Activated T-cell treated with anti-CD3 and anti-CD28 coated beads for 1 hour (primary cell): Measurements from ENCODE around the gene P2RX1.
A peak's percentile ranks its signal among the peaks of the same experiment; 100 is the strongest.

Experiments
- DNase-seq: peaks from one replicate; pipeline ENCODE4 v3.0.0-alpha.2; 2020; ENCODE audit warnings: low read depth

The P2RX1 gene

DNA sequence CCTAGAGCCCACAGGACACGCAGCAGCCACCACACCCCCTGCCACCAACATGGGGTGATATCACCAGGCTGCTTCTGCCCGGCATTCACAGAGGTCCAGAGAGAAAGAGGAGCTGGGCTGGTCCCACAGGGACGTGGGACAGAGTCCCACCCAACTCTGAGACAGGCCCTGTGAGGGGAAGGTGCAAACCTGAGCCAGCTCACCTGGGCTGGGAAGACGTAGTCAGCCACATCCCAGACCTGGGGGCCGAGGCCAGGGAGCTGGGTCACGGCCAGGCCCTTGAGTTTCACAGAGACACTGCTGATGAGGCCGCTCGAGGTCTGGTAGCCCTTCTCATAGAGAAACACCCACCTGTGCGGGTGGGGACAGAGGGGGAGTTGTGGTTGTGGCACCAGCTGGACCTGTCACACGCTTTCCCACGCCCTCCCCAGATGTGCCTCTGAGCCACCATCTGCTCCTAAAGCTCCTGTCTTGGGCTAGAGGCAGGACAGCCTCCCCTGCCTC lies 11.2 kb downstream of the P2RX1 start:
- no peak for DNase-seq

DNA sequence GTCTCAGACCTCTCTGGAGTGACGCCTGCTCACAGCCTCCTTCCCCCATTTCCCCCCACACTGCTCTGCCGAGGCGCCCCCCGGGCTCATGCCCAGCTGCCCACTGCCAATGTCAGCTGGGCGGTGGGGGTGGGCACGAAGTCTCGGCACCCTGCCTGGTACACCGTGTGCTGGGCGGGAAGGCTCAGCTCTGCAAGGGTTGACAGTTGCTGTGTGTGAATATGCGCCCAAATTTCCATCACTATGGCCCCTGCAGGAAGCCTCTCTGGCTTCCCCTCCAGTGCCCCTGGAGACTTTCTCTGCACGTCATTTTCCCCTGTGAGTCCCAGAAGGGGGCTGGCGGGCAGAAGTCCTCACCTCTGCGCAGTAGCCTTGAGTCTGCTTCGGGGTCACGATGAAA lies 11.8 kb downstream of the P2RX1 start:
- no peak for DNase-seq

DNA sequence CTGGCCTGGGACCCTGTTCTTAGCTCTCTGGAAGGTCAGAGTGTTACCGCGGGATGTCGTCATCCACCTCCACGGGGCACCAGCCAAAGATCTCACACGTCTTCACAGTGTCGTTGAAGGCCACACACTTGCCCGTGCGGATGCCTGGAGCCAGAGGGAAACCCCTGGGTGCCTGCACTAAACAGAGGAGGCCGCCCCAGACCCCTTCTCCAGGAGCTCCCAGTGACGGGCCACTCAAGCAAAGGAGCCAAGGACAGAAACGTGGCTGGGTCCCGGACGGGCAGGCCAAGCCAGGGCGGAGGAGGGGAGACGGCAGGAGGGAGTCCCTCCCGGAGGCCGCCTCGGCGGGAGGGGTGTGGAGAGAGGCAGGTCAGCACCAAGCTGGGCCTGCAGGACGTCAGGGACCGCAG lies 12.4 kb downstream of the P2RX1 start:
- no peak for DNase-seq

DNA sequence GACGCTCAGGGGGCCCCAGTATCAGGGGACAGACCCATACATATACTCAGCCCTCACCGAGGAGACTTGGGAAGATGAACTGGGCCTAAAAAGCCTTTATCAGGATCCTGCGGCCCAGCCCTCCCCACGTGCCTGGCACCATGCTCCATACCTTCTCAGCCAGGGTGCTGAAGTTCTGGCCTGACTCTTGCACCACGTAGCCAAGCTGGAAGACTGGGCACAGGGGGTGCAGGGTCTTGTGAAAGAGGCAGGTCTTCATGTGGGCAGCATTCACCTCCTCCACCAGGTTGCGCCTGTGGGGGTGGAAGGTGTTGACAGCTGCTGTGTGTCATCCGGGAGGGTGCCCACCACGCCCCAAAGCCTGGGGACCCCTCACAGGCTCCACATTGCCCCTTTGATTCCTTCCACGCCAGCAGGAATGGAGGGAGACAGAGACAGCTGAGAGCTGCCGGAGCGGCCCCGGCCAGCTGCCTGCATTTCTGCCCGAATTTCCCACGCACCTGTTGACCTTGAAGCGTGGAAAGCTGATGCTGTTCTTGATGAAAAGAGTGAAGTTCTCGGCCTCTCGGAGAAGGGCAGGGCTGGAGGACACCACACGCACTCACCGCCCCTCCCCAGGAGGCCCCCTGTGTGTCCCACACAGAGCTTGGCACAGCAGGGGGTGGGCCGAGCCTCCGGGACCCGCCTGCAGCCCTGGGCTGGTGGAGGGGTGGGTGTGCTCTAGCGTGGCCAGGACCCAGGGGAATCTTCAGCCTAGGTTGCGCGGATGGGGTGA lies 13.0 kb downstream of the P2RX1 start:
- no peak for DNase-seq

DNA sequence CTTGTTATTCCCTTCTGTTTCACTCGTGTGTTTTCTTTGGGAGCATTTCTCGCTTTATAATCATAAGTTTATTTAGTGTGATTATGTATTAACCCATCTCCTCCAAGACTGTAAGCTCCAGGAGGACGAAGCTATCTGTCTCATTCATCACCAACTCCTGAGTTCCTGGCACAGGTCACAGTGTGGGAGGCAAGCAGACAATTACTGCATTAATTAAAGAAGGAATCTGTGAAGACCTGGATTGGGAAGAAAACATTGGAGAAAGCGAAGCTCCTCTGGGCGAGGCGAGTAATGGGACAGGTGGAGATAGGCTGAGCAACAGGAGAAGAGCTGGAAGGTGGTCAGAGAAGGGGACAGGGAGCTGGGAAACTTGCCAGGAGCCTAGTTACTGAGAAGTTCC lies 15.6 kb downstream of the P2RX1 start:
- DNase-seq: no peak

DNA sequence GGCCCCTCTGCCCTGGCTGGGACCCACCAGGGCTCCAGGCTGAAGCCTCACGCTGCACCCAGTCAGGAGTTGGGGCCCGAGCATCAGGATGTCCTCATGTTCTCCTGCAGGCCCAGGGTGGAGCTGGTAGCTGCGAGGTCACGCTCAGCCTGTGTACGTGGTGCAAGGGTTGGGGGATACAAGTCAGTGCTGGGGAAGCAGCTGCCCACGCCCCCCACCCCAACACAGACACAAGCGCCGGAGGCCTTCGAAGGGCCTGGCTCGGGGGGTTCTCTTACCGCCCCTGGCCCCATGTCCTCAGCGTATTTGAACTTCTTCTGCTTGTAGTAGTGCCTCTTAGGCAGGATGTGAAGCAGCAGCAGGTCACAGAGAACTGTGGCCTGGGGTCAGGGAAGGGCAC lies 18.5 kb downstream of the P2RX1 start:
- no peak for DNase-seq

DNA sequence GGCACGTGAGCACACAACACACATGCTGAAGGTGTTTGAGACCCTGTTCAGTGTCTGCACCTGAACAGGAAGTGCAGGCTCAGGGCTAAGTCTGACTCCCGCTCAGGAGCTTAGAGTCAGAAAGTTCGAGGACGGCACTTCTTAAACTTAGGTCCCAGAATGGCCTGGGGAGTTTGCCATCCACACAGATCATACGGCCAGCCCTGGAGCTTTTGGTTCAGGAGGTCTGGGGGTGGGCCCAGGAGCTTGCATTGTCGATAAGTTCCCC lies 19.4 kb downstream of the P2RX1 start:
- no peak for DNase-seq

DNA sequence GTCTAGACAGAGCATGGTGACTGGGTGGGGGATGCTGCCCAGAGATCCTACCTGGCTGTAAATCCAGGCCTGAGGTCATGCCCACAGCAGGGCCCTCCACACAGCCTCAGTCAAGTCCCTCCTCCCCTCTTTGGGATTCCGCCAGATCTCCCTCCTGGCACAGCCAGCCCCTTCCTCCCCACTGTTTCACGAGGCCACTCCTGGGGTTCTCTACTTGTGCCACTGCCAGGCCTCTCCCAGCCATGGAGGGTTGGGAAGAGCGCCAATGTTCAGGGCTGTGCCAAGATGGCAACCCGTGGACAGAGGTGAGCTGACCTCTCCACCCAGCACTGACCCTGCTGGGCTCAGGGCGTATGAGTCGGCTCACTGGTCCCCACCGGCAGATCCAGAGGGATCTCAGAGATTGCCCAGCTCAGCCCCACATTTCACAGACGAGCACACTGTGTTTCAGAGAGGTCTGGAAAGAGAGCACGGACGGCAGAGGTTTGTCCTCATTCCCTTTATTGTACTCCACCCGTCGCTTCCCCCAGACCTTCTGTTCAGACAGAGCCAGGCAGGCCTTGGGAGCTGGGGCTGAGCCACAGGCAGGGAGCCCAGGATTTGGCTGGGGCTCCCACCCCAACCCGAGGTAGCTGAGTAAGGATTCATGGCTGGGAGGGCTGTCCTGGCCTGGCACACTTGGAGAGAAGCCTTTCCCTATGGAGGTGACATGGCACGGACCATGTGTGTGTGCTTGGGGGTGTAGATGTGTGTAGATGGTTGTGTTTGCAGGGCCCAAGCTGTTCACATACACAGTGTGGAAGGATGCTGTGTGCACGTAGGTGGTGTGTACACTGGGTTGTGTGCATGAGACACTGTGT lies 19.9 kb downstream of the P2RX1 start:
- no peak for DNase-seq

DNA sequence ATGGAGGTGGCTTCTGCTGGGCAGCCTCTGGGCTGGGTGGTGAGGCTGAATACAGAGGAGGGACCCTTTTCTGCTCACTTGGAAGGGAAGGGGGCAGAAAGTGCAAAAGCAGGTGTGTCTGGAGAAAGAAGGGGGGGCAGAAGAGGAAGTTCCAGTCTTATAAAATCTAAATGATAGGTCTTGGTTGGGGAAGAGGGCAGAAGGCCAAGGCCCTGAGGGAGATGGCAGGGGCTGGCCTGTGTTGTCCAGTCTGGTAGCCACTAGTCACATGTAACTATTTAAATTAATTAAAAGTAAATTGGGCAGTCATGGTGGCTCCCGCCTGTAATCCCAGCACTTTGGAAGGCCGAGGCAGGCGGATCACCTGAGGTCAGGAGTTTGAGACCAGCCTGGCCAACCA lies 20.9 kb downstream of the P2RX1 start:
- DNase-seq: no peak

DNA sequence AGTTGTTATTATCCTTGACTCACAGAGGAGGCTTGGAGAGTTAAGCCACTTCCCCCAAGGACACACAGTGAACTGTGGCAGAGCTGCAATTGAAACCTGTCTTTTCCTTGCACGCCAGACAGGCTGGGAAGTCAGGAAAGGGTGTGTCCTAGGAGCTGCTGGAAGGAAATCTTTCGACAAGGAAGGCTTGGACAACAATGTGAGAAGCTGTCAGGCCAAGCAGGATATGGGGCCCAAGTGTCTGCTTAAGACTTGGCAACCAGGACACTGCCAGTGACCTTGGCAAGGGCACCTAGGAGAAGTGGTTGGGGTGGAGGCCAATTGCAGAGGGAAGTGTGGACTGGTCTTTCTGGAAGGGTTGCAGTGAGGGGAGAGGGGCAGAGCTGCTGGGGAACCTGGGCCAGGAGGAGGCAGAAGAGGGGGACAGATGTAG lies 21.3 kb downstream of the P2RX1 start:
- DNase-seq: no peak

DNA sequence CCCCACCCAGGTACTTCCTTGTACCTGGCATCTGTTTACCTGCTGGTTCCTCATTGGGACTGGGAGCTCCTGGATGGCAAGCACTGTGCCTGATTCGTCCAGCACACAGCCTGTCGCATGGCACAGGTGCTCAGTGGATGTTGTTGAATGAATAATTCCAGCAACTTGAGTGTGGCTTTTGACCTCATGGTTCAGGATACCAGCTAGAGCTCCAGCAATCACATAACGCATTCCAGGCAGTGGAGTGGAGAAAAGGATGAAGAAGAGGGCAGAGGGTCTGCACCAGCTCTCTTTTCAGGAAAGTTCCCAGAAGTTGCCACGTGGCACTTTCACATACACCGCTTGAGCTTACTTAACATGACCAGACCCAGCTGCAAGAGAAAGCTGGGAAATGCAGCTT lies 22.1 kb downstream of the P2RX1 start:
- DNase-seq: no peak

DNA sequence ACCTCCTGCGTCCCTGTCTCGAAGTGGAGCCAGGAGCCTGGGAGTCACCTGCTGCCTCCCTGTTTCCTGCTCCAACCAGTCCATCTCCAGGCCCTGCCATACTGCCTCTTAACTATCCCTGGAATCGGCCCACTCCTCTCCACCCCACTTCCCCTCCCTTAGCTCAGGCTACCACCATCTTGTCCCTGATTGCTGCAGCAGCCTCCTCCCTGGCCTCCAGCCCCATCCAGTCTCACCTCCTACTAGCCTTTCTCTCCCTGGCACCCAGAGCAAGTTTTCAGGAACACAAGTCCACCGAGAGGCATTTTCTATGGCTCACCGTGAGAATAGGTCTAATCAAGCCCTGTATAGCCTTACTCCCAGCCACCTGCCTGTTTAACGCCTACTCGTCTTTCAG lies 22.5 kb downstream of the P2RX1 start:
- DNase-seq: no peak

DNA sequence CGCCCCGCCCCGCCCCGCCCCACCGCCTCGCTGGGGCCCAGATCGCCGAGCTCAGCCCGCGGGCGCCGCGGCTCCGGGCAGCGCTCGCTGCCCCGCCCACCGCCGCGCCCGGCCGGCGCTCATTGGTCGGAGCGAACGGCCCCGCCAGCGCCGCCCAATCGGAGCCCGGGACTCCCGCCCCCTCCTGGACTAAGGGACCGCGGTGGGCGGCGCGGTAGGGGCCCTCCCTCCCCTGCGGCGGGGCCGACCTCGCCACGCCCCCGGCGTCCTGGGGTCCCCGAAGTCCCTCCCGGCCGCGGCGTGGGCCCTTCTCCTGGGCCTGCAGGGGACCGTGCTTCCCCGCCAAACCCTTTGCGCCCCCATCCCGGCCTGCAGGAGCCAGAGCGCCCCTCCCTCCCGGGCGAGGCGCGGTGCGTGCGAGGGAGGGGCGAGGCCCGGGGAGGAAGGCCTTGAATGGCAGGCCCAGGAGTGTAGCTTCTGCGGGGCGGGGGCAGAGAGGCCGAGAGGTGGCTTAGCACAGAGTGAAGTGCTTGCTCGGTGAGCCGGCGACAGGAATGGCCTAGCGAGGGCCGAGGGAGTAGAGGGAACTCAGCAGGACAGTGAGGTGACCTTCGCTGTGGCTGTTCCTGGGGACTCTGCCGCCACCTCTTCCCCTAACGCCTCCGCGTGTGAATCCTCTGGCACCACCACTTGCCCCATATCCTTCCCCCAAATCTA lies 23.1 kb downstream of the P2RX1 start, which contains the start of gene CAMKK1:
Gene CAMKK1, minus strand, starts transcription at position 51 of the 717 bp plus-strand sequence. CDS start 7,366 bp downstream, outside the sequence.
- DNase-seq: peak; percentile 81

DNA sequence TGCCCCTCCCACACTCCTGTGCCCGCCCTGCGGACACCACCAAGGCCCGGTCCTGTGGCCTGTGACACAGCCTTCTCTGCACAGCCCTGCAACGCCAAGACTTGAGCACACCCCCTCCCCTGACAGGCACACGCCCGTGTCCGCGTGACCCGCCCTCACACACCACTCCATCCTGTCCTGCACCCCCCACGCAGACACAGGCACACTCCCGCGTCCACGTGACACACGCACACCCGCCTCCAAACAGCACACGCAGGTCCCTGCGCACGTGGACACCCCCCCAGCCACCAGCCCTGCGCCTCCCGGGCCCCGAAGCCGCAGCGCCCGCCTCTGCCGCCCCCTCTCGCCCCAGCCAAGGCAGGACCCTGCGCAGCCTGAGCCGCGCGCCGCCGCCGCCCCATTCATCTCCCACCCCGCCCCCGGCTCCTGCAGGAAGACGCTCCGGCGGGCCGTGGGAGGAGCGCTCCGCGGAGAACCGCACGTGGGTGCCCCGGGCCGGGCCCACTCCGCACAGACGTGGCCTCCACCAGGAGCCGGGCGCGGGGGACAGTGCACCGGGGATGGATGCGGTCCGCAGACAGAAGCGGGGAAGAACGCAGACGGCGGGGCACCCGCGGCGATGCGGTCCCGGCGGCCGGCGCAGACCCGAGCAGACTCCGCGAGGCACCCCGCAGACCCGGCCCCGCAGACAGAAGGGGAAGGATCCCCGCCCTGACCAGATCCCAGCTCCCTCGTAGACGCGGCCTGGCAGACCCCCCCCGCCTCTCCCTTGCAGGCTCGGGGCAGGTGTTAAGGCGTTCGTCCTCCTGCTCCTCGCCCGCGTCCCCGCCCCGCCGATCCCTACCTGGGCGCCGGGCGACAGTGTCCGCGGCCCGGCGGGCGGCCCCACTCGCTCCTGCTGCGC lies 23.9 kb downstream of the P2RX1 start:
- DNase-seq: peak; percentile 64

DNA sequence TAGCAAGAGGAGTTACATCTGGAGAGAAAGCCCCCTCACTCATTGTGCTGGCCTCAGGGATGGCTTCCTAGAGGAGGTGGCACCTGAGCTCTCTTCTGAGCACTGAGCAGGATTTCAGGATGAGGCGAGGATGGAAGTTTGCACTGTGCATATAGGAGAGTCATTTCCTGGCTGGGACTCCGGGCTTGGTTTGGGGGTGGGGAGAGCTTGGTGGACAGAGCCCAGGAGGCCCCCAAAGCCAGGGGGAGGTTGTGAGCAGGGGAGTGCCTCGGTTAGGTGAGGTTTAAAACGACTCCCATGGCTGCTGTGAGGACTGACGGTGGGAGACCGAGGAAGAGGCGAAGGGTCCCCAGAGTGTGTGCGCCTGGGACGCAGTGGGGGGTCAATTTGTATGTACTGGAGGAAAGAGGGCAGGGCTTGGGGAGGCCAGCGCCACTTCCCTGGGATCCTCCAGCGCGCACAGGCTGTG lies 24.6 kb downstream of the P2RX1 start:
- no peak for DNase-seq

DNA sequence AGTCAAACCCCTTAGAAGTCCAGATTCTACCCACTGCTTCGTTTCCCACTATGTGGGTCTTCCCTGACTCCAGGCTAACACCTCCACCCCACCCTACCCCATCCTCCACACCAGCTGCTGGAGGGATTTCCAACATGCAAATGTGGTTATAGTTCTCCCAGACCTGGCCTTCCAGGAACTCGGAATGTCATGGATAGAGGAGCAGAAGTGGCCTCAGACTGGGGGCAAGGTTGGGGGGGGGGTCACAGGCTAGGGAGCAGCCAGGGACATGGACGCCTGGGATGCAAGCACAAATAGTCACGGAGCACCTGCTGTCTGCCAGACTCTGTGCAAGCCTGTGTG lies 25.4 kb downstream of the P2RX1 start:
- no peak for DNase-seq

DNA sequence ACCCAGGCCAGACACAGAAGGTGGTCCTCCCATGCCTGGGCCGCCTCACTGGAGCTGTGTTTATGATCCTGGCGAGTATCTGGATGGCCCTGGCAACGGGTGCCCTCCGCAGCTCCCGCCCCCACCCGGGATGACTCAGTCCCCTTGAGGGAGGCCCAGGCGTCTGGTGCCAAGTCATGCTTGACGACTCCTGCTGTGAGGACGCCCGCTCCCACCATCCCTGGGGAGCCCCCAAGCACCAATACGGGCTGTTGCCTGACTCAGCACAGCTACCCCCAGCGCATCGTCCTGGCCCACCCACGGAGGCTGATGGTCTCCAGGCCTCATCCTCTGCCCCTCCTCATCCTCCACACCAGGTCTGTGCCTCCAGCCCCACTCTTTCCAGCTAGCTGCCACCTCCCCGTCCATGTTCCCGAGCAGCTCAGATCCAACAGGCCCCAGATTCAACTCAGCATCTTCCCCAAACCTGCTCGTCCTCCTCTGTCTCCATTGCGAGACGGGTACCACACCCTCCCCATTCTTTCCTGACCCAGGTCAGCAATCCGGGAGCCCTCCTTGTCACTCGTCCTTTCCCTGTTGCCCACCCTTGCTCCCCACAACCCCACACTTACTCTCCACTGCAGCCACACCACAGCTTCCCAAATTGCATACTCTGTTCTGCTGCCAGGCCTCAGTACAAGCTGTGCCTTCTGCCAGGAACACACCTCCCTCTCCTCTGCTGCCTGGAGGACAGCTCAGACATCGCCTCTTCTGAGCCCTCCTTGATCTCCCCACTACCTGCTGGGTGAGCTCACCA lies 26.0 kb downstream of the P2RX1 start:
- no peak for DNase-seq

DNA sequence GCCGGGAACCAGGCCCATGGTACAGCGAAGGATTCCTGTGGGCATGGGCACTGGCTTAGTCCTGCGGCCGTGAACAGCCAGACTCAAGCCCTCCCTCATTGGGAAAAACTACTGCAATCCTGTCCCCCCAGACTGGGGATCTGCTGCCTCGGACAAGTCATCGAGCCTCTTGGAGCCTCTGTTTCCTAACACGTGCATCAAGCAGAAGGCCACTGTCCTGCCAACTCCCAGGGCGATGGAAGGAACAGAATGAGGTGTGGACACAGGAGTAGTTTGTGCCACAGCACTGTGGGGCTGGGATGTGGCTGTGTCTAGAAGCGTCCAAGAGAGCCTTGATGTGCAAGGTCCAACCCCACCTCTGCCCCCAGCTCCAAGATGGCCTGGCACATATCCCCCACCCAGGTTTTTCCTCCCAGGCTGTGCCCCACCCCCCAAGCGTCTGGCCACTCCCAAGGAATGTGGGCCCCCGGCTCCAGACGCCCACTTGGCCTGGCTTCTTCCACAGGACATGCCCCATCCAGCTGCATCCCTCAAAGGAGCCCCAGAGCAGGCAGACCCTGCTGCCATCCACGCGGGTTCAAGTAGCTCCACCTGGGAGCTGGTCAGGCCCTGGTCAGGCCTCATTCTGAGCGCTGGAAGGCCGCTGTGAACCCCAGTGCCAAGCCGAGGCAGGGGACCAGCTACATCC lies 26.8 kb downstream of the P2RX1 start:
- no peak for DNase-seq

DNA sequence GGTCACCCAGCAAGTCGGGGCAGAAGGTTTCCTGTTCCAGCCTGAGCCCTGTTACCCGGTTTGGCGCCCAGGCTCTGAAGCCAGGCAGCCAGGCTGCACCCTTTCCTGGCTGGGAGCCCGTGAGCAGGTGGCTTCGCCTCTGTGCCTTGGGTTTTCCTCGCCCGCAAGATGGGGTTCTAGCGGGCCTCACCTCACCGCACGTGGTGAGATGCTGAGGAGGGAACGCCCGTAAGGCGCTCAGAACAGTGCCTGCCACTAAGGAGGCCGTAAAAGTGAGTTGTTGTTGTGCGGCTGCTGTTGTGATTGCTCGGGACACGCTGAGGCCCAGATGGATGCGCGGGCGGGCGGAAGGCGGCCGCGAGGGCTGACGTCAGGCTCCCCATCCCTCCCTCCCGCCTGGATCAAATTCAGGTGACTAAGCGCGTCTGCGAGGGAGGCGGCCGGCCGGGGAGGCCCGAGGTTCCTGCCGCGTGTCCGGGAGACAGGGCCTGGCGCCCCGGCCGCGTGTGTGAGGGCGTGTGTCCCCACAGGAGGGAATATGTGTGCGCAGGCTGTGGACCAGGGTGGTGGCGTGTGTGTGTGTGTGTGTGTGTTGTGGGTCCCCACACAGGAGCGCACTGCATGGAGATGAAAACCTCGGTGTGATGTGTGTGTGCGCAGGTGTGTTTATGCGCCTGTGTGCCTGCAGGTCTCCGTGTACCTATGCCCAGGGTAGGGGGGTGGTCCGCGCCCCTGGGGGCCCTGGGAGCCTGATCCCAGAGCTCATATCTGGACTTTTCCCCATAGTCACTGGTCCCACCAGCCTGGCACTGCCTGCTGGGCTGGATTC lies 27.7 kb downstream of the P2RX1 start:
- no peak for DNase-seq
